Femur (tissue), 1 donor: ENCODE measurements around the gene ID4.
A peak's percentile ranks its signal among the peaks of the same experiment; 100 is the strongest.
"Not testable (repeated sequence)": the region's sequence is repeated elsewhere in the genome, so short reads cannot be mapped to it uniquely, and the experiment has no call there.

ENCODE experiments used
- DNase-seq: peaks from one replicate; pipeline ENCODE4 v3.0.0-alpha.2; 2017

Gene ID4

DNA sequence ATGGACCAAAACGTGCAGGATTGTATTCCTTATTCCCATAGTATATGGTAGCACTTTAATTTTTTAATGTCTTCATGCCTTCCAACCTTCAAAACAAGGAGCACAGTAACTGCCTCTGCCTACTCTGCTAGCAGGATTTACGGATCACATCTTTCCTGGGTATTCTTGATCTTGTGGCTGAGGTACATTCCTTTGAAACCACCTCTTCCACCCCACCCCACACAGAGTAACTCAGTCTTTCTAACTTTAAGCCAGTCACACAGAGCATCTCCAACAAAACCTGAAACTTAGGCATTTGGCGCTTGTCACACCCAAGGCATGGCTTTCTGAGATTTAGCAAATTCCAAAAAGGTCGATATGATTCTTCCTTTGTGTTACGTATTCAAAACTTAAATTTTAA lies 2.3 kb upstream of the ID4 start:
- DNase-seq, result no peak

DNA sequence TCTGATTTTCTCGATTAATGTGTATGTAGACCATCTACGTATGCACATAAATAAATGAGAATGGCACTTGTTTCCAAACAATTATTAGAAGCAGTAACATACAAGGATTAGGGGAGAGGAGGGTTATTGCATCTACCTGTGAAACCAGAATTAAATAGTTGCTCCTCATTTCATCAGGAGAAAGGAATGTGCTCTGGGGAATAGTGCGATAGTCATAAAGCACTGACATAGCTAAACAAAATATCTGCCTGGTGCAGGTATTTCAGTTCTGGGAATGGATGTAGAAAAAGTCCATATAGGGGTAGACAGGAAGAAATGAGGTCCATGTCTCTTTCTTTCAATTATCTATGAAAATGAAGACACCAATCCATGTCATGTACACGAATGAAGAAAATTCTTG lies 1.6 kb upstream of the ID4 start:
- DNase-seq, result no peak

DNA sequence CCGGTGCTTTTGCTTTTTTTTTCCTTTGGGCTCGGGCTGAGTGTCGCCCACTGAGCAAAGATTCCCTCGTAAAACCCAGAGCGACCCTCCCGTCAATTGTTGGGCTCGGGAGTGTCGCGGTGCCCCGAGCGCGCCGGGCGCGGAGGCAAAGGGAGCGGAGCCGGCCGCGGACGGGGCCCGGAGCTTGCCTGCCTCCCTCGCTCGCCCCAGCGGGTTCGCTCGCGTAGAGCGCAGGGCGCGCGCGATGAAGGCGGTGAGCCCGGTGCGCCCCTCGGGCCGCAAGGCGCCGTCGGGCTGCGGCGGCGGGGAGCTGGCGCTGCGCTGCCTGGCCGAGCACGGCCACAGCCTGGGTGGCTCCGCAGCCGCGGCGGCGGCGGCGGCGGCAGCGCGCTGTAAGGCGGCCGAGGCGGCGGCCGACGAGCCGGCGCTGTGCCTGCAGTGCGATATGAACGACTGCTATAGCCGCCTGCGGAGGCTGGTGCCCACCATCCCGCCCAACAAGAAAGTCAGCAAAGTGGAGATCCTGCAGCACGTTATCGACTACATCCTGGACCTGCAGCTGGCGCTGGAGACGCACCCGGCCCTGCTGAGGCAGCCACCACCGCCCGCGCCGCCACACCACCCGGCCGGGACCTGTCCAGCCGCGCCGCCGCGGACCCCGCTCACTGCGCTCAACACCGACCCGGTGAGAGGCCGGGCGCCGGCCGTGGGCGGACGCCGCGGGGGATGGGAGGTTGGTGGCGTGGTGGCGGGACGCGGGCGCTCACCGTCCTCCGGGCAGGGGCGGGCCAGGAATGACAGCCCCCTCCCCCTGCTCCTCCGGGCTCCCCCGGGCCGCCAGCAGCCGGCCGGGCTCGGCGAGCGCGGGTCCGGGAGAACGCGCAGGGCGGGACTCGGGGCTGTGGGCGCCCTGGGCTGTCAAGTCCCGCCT lies 606 bp downstream of the ID4 start:
- DNase-seq, result peak; percentile 56

DNA sequence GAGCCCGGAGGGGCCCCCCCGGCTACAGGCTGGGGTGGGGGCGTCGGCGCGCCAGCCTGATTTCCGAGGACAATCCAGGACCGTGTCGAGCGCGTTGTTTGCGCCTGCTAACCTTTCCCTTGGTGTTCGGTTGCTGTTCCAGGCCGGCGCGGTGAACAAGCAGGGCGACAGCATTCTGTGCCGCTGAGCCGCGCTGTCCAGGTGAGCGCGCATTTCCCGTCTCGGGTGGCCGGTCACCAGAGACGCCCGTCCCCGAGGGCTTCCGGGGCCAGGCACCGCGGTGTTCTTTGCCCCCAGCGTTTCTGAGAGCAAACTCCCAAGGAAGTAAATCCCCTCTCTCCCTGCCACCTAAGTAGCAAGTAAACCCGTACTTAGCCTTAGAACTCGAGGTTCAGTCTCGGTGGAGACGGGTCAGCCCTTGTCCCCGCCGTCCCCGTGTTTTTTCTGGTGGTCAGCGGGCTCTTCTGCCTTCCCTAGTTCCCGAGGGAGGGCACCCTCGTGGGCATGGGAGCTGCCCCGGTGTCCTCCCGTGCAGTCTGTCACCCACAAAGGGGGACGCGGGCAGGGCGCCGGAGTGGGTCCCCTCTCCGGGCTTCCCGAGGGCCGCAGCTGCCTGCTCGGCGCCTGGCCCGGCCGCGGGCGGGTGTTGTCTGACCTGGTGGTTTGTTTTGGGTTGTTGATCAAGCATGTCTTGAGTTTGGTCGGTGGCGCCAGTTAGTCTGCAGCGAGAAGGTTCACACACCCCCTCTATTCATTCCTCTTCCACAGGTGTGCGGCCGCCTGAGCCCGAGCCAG lies 1.5 kb downstream of the ID4 start:
- DNase-seq, result peak; percentile 60

DNA sequence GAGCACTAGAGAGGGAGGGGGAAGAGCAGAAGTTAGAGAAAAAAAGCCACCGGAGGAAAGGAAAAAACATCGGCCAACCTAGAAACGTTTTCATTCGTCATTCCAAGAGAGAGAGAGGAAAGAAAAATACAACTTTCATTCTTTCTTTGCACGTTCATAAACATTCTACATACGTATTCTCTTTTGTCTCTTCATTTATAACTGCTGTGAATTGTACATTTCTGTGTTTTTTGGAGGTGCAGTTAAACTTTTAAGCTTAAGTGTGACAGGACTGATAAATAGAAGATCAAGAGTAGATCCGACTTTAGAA lies 2.0 kb downstream of the ID4 start:
- no peak for DNase-seq

DNA sequence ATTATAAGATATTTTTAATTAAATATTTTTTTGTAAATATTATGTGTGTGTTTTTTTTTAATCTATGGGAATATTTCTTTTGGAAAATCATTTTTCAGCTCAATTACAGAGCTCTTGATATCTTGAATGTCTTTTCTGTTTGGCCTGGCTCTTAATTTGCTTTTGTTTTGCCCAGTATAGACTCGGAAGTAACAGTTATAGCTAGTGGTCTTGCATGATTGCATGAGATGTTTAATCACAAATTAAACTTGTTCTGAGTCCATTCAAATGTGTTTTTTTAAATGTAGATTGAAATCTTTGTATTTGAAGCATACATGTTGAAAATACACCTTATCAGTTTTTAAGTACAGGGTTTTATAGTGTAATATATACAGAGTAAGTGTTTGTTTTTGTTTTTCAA lies 2.6 kb downstream of the ID4 start:
- DNase-seq, result no peak

DNA sequence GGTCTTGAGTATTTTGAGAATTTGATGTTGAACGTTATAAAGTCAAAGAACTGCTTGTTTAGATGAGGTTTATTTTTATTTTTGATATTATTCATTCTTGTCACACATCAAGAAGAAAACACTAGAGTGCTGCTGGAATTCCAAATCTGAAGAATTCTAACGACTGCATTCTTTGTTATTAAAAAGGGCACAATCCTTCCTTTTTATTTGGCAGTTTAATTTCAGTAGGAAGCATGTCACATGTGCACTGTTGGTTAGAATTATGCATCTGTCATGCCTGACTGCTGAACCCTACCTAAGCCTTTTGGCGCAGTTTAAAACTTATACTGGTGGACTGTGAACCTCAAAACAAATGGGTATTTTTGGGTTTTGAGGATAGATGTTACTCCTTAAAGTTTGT lies 4.0 kb downstream of the ID4 start:
- DNase-seq, result no peak

DNA sequence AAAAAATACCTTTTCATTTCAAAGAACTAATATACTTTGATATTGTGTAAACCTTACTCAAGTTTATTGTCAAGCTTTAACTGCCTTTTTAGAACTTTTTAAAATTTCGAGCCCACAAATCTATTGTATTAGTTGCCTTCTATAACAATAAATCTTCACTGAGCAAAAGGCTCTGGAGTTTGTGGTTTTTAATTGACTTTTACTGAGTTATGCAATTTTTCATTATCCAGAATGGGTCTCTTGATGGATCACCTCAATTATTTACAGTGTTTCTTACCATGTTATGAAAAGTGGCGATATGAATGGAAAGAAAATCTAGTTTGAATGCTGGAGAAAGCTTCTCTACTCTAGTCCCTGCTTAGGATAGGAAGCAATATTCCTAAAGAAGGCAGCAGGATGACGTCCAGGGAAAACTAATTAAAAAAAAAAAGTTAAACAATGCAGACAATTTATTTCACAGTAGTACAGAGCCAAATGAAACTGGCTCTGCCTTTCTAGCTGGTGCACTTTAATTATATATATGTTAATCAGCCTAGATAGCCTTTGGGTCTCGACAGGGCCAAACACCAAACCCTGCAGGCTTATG lies 5.0 kb downstream of the ID4 start:
- DNase-seq, result no peak

DNA sequence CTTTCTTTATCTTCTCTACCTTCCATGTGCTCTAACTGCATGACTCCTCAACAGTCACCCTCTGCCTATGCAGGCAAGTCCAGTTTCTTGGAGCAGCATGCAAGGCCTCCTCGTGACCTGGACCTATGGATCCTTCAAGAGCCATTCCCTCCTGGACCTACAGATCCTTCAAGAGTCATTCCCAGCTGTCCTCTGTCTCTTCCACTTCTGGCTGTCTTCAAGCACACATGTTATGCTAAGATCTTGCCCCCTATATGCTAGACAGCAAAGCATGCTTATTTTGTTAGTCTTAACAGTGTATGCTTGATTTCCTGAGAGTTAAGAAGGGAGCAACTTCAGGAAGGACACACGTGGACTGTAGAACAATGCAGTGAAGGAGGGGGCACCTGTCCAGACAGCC lies 7.5 kb downstream of the ID4 start:
- no peak for DNase-seq

DNA sequence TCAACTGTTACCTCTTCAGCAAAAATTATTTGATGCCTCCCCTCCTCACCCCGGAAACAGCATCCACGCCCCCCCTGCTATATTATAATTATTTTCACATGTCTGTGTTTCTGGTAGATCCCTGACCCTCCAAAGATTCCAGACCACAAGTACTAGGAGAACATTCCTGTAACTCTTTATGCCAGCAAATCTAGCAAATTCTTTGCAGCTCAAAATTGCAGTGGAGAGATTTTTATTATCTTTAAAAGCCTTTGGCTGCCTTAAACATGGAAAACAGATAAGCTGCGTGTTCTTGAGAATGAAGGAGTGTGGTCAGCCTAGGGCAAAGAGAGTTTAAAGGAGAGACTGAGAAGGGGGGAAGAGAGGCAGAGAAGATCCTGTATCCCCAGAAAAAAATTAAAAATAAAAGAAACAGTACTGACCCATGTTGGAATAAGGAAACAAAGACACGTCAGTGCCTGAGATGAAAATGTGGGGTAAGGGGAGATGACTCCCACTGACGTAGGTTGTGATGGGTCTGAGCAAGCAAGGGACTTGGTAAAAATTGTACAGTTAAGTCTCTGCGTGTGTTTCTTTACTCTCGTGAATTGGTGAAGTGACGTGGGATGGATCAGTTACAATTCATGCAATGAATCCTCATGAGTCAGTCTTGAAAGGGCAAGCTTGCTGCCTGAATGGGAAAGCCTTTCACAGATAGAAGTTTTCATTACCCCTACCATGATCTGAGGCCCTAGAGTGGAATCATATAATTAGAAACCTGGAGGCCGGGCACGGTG lies 8.3 kb downstream of the ID4 start:
- DNase-seq, result no peak

DNA sequence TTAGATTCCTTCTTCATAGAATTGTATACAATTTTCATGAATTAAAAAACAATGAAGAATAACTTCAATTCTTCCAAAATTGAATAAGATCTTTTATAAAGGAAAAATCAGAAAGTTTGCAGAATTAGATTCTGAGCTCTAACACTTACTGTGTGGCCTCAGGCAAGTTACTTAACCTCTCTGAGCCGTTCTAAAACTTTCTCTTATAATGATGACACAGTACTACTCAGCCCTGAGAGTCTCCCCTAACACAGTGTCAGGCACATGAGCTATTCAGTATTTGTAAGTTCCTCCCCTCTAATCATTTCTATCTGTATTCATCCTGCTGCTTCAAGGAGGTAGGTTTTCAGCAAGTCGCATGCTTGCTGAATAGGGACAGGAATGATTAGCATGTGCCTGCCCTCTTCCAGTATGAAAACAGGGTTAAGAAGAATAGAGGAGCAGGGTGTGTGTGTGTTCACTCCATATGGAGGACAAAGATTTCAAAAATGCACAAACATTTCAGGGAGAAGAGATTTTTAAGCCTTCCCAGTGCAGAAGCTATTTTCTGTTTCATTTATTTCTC lies 11.4 kb downstream of the ID4 start:
- DNase-seq, result no peak

DNA sequence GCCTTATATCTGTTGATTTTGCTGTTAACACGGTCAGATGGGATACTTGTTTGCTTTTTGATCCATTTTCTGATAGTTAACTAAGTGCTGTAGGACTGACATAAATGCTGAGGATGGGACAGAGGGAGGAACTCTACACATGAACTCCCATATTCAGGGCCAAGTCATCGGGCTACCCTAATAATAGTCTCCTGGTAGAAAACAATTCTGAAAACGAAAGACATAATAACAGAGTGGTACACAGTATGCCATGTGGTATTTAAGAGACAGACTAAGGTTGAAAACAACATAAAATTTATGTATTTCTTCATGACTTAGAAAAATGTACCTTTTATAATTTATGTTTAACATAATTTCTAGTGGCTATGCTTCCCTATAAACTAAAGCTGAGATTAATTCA lies 12.0 kb downstream of the ID4 start:
- no peak for DNase-seq

DNA sequence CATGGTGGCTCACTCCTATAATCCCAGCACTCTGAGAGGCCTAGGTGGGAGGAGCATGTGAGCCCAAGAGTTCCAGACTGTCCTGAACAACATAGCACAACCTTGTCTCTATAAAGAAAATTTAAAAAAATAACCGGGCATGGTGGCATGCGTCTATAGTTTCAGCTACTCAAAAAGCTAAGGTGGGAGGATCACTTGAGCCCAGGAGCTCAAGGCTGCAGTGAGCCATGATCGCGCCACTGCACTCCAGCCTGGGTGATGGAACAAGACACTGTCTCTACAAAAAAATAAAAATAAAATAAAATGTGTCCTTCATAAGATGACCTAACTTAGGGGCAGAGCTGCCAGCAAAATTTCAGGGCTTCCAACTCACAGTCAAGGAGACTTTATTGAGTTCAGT lies 12.6 kb downstream of the ID4 start:
- no peak for DNase-seq

DNA sequence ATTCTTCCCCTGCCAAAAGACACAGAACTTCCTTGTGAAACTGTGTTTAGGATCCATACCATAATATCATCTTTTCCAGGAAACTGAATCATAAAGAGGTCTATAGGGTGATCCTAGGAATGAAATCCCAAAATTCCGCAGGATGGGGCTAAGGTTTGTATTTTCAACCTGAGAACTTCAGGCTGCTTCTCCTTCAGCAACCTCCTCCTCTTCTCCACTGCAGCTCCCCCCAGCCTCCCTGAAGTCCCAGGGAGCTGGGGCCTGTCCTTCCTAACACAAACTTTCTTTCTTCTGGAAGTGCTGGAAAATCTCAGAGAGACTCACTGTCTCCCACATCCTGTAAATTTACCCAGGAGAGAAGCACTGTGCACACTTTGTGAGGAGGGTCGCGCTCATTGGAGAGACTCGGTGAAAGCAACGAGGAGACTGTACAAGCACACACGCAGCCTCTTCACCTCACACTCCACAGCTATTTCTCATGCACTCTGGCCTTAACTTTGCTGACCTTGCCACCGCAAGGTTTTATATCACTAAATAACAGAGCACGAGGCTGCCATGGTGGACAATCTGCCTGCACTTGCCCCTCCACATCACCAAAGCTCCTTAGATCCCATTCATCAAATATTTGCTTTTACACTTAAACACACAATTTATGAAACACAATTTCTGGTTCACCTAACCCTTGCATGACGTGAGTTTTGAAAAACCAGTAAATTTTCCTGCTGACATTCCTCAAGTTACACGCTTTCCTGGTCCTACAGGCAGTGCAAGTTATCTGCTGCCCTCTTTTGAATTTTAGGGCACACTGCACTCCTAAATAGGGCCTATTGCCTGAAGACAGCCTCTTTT lies 14.3 kb downstream of the ID4 start:
- peak; percentile 56 for DNase-seq

DNA sequence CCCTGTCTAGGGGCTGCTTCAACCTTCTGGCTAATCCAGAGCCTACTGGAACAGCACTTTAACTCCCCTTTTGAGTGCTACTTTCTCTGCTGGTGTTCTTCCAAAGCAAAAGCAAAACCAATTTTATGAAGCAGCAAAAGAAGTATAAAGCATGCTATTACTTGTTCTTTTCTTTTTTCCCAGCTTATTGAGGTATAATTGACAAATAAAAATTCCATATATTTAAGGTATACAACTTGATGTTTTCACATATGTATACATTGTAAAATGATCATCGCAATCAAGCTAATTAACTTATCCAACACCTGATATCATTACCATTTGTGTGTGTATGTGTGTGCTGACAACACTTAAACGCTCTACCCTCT lies 14.9 kb downstream of the ID4 start:
- DNase-seq, result no peak

DNA sequence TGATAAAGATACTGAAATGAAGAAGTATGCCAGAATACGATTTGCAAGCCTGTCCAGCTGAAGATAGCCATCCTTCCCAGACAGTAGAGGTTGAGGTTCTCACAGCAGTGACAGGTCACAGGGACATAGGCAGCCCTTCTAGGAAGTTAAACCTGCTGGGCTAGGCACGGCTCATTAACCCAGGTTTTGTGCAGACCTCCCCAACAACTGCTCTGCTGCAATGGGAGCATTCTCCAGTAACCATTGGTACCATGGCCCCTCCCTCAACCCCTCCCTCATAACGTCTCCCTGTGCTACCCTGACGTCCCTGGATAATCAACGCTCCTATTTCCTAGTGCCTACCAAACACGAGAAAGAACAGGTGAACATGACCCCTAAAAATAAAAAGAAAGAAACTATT lies 15.8 kb downstream of the ID4 start:
- DNase-seq, result no peak

DNA sequence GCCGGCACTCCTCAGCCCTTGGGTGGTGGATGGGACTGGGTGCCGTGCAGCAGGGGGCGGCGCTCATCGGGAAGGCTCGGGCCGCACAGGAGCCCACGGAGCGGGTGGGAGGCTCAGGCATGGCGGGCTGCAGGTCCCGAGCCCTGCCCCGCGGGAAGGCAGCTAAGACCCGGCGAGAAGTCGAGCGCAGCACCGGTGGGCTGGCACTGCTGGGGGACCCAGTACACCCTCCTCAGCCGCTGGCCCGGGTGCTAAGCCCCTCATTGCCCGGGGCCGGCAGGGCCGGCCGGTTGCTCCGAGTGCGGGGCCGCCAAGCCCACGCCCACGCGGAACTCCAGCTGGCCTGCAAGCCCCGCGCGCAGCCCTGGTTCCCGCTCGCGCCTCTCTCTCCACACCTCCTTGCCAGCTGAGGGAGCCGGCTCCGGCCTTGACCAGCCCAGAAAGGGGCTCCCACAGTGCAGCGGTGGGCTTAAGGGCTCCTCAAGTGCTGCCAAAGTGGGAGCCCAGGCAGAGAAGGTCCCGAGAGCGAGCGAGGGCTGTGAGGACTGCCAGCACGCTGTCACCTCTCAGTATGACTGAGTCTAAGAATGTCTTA lies 17.3 kb downstream of the ID4 start:
- not testable (repeated sequence) for DNase-seq

DNA sequence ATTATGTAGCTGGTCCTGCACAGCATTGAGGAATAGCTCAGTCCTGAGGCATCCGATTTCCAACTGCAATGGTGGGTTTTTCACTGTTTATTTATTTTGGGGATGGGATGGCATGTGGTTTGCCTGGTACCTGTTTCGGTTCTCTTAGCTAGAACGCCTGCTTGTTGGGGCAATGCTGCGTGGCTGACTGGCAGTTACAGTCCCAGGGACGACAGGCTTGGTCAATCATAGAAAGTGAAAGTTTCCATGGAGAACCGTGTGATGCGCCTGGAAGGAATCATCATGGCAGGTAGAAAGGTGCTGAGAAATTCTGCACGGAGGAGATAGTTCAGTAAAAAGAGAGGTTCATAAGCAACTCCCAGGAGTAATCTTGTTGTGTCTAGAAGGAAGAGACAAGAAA lies 18.4 kb downstream of the ID4 start:
- no peak for DNase-seq

DNA sequence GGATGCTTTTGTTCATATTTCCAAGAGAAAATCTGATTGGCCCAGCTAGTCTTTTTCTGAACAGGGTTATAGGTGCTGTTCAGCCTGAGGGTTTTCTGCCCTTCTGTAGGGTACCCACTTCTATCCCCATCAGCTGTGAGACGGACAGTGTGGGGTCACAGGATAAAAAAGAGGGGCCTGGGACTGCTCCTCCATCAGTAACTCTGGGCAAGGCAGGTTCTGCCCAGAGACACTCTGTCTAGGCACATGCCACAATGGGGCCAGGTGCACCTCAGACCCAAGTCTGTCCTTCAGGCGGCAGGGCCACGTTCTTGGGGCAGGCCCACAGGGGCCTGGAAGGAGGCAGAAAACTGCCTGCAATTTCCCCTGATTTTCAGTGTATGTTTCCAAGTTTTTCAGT lies 20.0 kb downstream of the ID4 start:
- DNase-seq, result no peak

DNA sequence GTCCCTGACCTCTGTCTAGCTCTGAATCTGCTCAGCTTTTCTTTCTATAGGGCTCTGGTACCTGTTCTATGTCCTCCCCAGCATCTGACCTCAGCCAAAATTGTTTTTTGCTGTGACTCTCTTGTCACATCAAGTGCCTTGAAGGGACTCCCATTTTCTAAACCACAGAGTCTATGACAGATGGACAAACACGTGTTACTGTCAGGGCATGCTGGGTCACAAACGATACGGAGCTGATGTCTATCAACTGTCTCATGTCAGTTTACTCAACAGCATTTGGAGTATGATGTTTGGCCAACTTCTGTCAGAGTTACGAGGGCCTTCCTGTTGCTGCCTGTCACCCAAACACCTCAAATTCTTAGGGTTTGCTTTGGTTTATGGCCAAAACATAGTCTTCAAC lies 20.5 kb downstream of the ID4 start:
- no peak for DNase-seq

DNA sequence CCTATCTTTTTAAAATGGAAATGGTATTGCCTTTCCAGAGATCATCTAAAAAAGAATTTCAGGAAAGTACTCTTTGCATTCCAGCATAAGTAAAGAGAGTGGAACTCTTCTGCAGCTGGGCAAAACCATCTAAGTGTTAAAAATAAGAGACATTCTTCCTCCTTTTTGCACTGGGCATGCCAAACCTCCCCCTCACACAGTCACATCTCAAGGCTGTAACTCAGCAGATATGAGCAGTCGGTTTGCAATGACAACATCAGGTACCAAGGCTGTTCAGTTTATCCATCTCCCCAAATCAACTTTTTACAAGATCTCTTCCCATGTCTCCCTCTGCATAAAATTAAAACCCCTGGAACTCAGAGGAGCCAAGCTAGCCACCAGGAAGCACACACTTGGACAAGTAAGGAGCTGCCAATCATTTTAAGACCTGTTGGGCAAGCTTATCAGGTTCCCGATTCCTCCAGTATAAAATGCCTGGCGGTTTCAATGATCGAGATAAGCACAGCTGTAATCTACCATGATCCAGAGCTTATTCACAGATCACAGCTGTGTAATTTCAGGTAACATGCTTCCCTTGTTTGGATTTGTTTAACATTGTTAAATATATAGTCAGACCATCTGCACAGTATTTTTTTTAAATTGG lies 23.2 kb downstream of the ID4 start:
- DNase-seq, result no peak
